ENCODE measurements around the gene BCLAF3.

- TF ChIP-seq CTCF (conservative IDR thresholded peaks at IDR 0.05; ENCODE audit: low read length), result no peak
- TF ChIP-seq EZH2phosphoT487 (IDR thresholded peaks at IDR 0.05; ENCODE audit: borderline replicate concordance, low read depth, low read length), result no peak
Measured at GRCh38 chrX:20038966-20039365, 48.1 kb upstream of the BCLAF3 start.
